22Rv1 (cell line): ENCODE data around the gene CLTA.

Source experiments
- H3K27ac ChIP-seq: fragments of 450-650 bp; 2 replicates; pipeline ENCODE4 v1.5.1; 2017
- CTCF ChIP-seq: fragments of 450-650 bp; IDR thresholded peaks from 2 replicates; pipeline ENCODE4 v1.5.1; 2017; ENCODE audit warnings: mild to moderate bottlenecking
- ZFX ChIP-seq: fragments of 450-650 bp; IDR thresholded peaks from 2 replicates; pipeline ENCODE4 v1.6.1; 2017; ENCODE audit warnings: antibody characterized with exemption, borderline replicate concordance

Gene CLTA

GRCh38 chr9:36151316-36152210 lies 39.2 kb upstream of the CLTA start:
- TF ChIP-seq CTCF (no peak), ZFX (no peak)
- no peak overlapping the region for H3K27ac ChIP-seq

- TF ChIP-seq CTCF (no peak), ZFX (no peak)
- no peak overlapping the region for H3K27ac ChIP-seq
Observed at GRCh38 chr9:36152741-36153438, 37.8 kb upstream of the CLTA start.

- H3K27ac ChIP-seq: no peak overlapping the region
- no peak for TF ChIP-seq CTCF
- no peak for TF ChIP-seq ZFX
Observed at GRCh38 chr9:36153746-36154145, 37.0 kb upstream of the CLTA start.

- H3K27ac ChIP-seq: no peak overlapping the region
- no peak for TF ChIP-seq CTCF
- no peak for TF ChIP-seq ZFX
Observed at GRCh38 chr9:36154331-36154952, 36.3 kb upstream of the CLTA start.

GRCh38 chr9:36156116-36156515 lies 34.6 kb upstream of the CLTA start:
- no peak overlapping the region for H3K27ac ChIP-seq
- no peak for TF ChIP-seq CTCF
- no peak for TF ChIP-seq ZFX

- H3K27ac ChIP-seq: no peak overlapping the region
- TF ChIP-seq ZFX (no peak), CTCF (no peak)
Observed at GRCh38 chr9:36158122-36158521, 32.6 kb upstream of the CLTA start.
